WTC11 (cell line): Measurements from ENCODE around the gene RPL38. TPM values are rescaled to one million over a fixed set of nuclear protein-coding genes. Genes with fewer than 3 reads are reported as not detected.
A peak's percentile ranks its signal among the peaks of the same experiment; 100 is the strongest.

Experiments used
- ATAC-seq: fragments of 200-7000 bp; cut with Tn5 transposase; 2 replicates; pipeline ENCODE4 v1.10.0; 2021; ENCODE audit warnings: mild to moderate bottlenecking, moderate library complexity
- CTCF ChIA-PET: fragments of 300-600 bp; sonication (Branson Sonifier 250); formaldehyde crosslinking; loops from one replicate; lab custom pipeline; 2021; ENCODE audit warnings: antibody characterized with exemption; lab: Charles Lee
- POLR2A ChIA-PET: fragments of 350-600 bp; sonication (Branson Sonifier 250); formaldehyde crosslinking; loops from one replicate; lab custom pipeline; 2021; ENCODE audit warnings: antibody characterized with exemption; lab: Charles Lee
- DNase-seq: peaks from one replicate; pipeline ENCODE4 v3.0.0; 2021; ENCODE audit warnings: low spot score
- H3K27ac Mint-ChIP-seq: 2 replicates; pipeline ENCODE4 v1.8.0; 2021; ENCODE audit warnings: mixed read lengths
- H3K27me3 Mint-ChIP-seq: 2 replicates; pipeline ENCODE4 v1.8.0; 2021; ENCODE audit warnings: low read depth, mild to moderate bottlenecking, moderate library complexity, mixed read lengths
- H3K36me3 Mint-ChIP-seq: 2 replicates; pipeline ENCODE4 v1.8.0; 2021; ENCODE audit warnings: mixed read lengths
- H3K4me1 Mint-ChIP-seq: 2 replicates; pipeline ENCODE4 v1.8.0; 2022; ENCODE audit warnings: mixed read lengths
- H3K4me3 Mint-ChIP-seq: 2 replicates; pipeline ENCODE4 v1.8.0; 2021; ENCODE audit warnings: mild to moderate bottlenecking, moderate library complexity, mixed read lengths
- H3K9me3 Mint-ChIP-seq: 2 replicates; pipeline ENCODE4 v1.8.0; 2021; ENCODE audit warnings: mixed read lengths
- AFF4 ChIP-seq: sonication (generic); formaldehyde crosslinking; IDR thresholded peaks from 2 replicates; pipeline ENCODE4 v1.8.1; 2023; ENCODE audit warnings: mild to moderate bottlenecking, missing genetic modification reagents, borderline replicate concordance
- CBFB ChIP-seq: sonication (generic); formaldehyde crosslinking; IDR thresholded peaks from 2 replicates; pipeline ENCODE4 v1.8.1; 2022; ENCODE audit warnings: mild to moderate bottlenecking, low read depth, missing genetic modification reagents
- E2F1 ChIP-seq: sonication (generic); formaldehyde crosslinking; IDR thresholded peaks from 2 replicates; pipeline ENCODE4 v1.8.0; 2022; ENCODE audit warnings: mild to moderate bottlenecking, missing genetic modification reagents
- ERG ChIP-seq: fragments of 250-450 bp; sonication (Bioruptor Pico); IDR thresholded peaks from 2 replicates; pipeline ENCODE4 v1.8.0; 2021; ENCODE audit warnings: mild to moderate bottlenecking
- ESRRA ChIP-seq: sonication (generic); formaldehyde crosslinking; IDR thresholded peaks from 2 replicates; pipeline ENCODE4 v1.8.1; 2022; ENCODE audit warnings: mild to moderate bottlenecking, missing genetic modification reagents, borderline replicate concordance
- FOXK1 ChIP-seq: sonication (generic); formaldehyde crosslinking; IDR thresholded peaks from 2 replicates; pipeline ENCODE4 v1.8.0; 2022; ENCODE audit warnings: mild to moderate bottlenecking, moderate library complexity, missing genetic modification reagents
- FOXP1 ChIP-seq: sonication (generic); formaldehyde crosslinking; IDR thresholded peaks from 2 replicates; pipeline ENCODE4 v1.8.0; 2022; ENCODE audit warnings: missing genetic modification reagents, mild to moderate bottlenecking, moderate library complexity, borderline replicate concordance
- GABPB1 ChIP-seq: sonication (generic); formaldehyde crosslinking; IDR thresholded peaks from 2 replicates; pipeline ENCODE4 v1.8.1; 2023; ENCODE audit warnings: mild to moderate bottlenecking, missing genetic modification reagents
- IRF2 ChIP-seq: sonication (generic); formaldehyde crosslinking; IDR thresholded peaks from 2 replicates; pipeline ENCODE4 v1.8.0; 2022; ENCODE audit warnings: low read depth, missing genetic modification reagents, borderline replicate concordance
- JAZF1 ChIP-seq: fragments of 250-450 bp; sonication (Bioruptor Pico); IDR thresholded peaks from 2 replicates; pipeline ENCODE4 v1.9.0; 2021; ENCODE audit warnings: moderate library complexity, mild to moderate bottlenecking, inconsistent platforms
- NFATC4 ChIP-seq: fragments of 250-450 bp; sonication (Bioruptor Pico); IDR thresholded peaks from 2 replicates; pipeline ENCODE4 v1.9.0; 2021; ENCODE audit warnings: mild to moderate bottlenecking
- NFE2L1 ChIP-seq: sonication (generic); formaldehyde crosslinking; IDR thresholded peaks from 2 replicates; pipeline ENCODE4 v1.8.1; 2023; ENCODE audit warnings: missing genetic modification reagents
- PRDM15 ChIP-seq: sonication (generic); formaldehyde crosslinking; IDR thresholded peaks from 2 replicates; pipeline ENCODE4 v1.8.0; 2022; ENCODE audit warnings: missing genetic modification reagents
- SMAD3 ChIP-seq: sonication (generic); formaldehyde crosslinking; IDR thresholded peaks from 2 replicates; pipeline ENCODE4 v1.8.0; 2022; ENCODE audit warnings: missing genetic modification reagents, mild to moderate bottlenecking, borderline replicate concordance
- SP1 ChIP-seq: sonication (generic); formaldehyde crosslinking; conservative IDR thresholded peaks from 2 replicates; pipeline ENCODE4 v1.8.1; 2022; ENCODE audit warnings: missing genetic modification reagents
- TEAD4 ChIP-seq: sonication (generic); formaldehyde crosslinking; IDR thresholded peaks from 2 replicates; pipeline ENCODE4 v1.8.0; 2022; ENCODE audit warnings: mild to moderate bottlenecking, missing genetic modification reagents
- ZNF232 ChIP-seq: sonication (generic); formaldehyde crosslinking; IDR thresholded peaks from 2 replicates; pipeline ENCODE4 v1.8.0; 2022; ENCODE audit warnings: mild to moderate bottlenecking, missing genetic modification reagents
- ZNF263 ChIP-seq: sonication (generic); formaldehyde crosslinking; IDR thresholded peaks from 2 replicates; pipeline ENCODE4 v1.8.1; 2022; ENCODE audit warnings: low read depth, mild to moderate bottlenecking, moderate library complexity, missing genetic modification reagents
- ZNF416 ChIP-seq: fragments of 250-450 bp; sonication (Bioruptor Pico); IDR thresholded peaks from 2 replicates; pipeline ENCODE4 v1.9.0; 2021; ENCODE audit warnings: mild to moderate bottlenecking, inconsistent platforms
- ZNF425 ChIP-seq: fragments of 250-450 bp; sonication (Bioruptor Pico); conservative IDR thresholded peaks from 2 replicates; pipeline ENCODE4 v1.9.0; 2021; ENCODE audit warnings: mild to moderate bottlenecking
- ZSCAN18 ChIP-seq: fragments of 250-450 bp; sonication (Bioruptor Pico); IDR thresholded peaks from 2 replicates; pipeline ENCODE4 v2.1.2; 2022; ENCODE audit warnings: mild to moderate bottlenecking, moderate library complexity
- total RNA-seq: library from RNA; stranded (reverse); gene quantifications from 3 replicates; pipeline ENCODE4 v1.2.3, GENCODE V29; 2021

The RPL38 gene
- total RNA-seq, 1 experiment from 2014 or later = 1,170 TPM

- Mint-ChIP-seq H3K9me3 (no peaks in the 10 kb centered on the region), H3K4me1 (peaks cover 59% of the 10 kb centered on the region), H3K27ac (peak overlapping the region; percentile 95), H3K36me3 (peaks cover 42% of the 10 kb centered on the region), H3K27me3 (peaks cover 32% of the 10 kb centered on the region), H3K4me3 (peak overlapping the region; percentile 16)
- ChIA-PET CTCF (interaction anchor here (0.8 to 4.9 kb wide), 12 partner anchors 11 to 158 kb away, joined by 3 to 26 read pairs (median 6); no protein-coding TSS in a partner anchor), POLR2A (interaction anchor here (0.6 to 1.5 kb wide), 5 partner anchors 11 to 74 kb away, joined by 4 to 5 read pairs (median 5); no protein-coding TSS in a partner anchor)
- DNase-seq = peak; percentile 72
- peak; percentile 11 for ATAC-seq
- TF ChIP-seq PRDM15 (CRISPR knock-in tag) (no peak), SP1 (CRISPR knock-in tag) (no peak), GABPB1 (CRISPR knock-in tag) (no peak), CBFB (CRISPR knock-in tag) (no peak), ERG (CRISPR knock-in tag) (peak; percentile 93), TEAD4 (CRISPR knock-in tag) (no peak), ZNF425 (peak; percentile 83), NFATC4 (CRISPR knock-in tag) (peak; percentile 58), FOXP1 (no peak), ZNF263 (CRISPR knock-in tag) (no peak), ESRRA (CRISPR knock-in tag) (no peak), E2F1 (no peak), SMAD3 (peak; percentile 58), JAZF1 (no peak), ZSCAN18 (no peak), ZNF416 (CRISPR knock-in tag) (peak; percentile 46; the same call in 1 of the 2 replicates), IRF2 (CRISPR knock-in tag) (no peak), FOXK1 (CRISPR knock-in tag) (no peak), NFE2L1 (no peak), ZNF232 (CRISPR knock-in tag) (peak; percentile 59; the same call in 1 of the 2 replicates), AFF4 (CRISPR knock-in tag) (no peak)
Observed at GRCh38 chr17:74210191-74211140, 7.0 kb downstream of the RPL38 start.
